Natural killer cell (primary cell): ENCODE measurements around the gene FIZ1. TPM values are rescaled to one million over a fixed set of nuclear protein-coding genes. Genes with fewer than 3 reads are reported as not detected.

Source experiments
- ATAC-seq, 3 donors: fragments of 150-1000 bp in 2 of 3; fragments of 200-7000 bp in 1 of 3; cut with Tn5 transposase; 1 replicate in 1 of 3; 2 replicates in 2 of 3; pipeline ENCODE4 v1.10.0; 2021; ENCODE audit warnings: mild to moderate bottlenecking in 2 of 3, moderate library complexity in 2 of 3
- DNase-seq, 2 donors: peaks; one replicate each; pipeline versions ENCODE4 v3.0.0 to v3.0.0-alpha.2; 2013 to 2021; ENCODE audit warnings: mixed read lengths in 1 of 2
- H3K27ac ChIP-seq: one replicate; pipeline ENCODE4 v1.5.1; 2013; ENCODE audit warnings: mild to moderate bottlenecking, low read length
- H3K27me3 ChIP-seq: one replicate; pipeline ENCODE4 v1.6.1; 2013; ENCODE audit warnings: low read length; ENCODE audit not compliant: control insufficient read depth, insufficient read depth
- H3K36me3 ChIP-seq: one replicate; pipeline ENCODE4 v1.6.1; 2013; ENCODE audit warnings: low read length; ENCODE audit not compliant: control insufficient read depth, insufficient read depth
- H3K4me1 ChIP-seq: one replicate; pipeline ENCODE4 v1.6.1; 2013; ENCODE audit warnings: low read length; ENCODE audit not compliant: control insufficient read depth, insufficient read depth
- H3K4me3 ChIP-seq: one replicate; pipeline ENCODE4 v1.5.1; 2013; ENCODE audit warnings: low read length
- H3K9me3 ChIP-seq: one replicate; pipeline ENCODE4 v1.6.1; 2013; ENCODE audit warnings: low read length; ENCODE audit not compliant: control insufficient read depth, insufficient read depth
- H3K27ac Mint-ChIP-seq, 2 donors: one replicate each; pipeline ENCODE4 v1.8.0; 2022; ENCODE audit warnings: mild to moderate bottlenecking in 2 of 2, mixed read lengths in 2 of 2, moderate library complexity in 1 of 2
- H3K27me3 Mint-ChIP-seq, 2 donors: one replicate each; pipeline ENCODE4 v1.8.0; 2022; ENCODE audit warnings: low read depth in 2 of 2, mixed read lengths in 2 of 2
- H3K36me3 Mint-ChIP-seq: one replicate; pipeline ENCODE4 v1.8.0; 2022; ENCODE audit warnings: mixed read lengths
- H3K4me1 Mint-ChIP-seq, 2 donors: one replicate each; pipeline ENCODE4 v1.8.0; 2022; ENCODE audit warnings: mixed read lengths in 2 of 2
- H3K4me3 Mint-ChIP-seq: one replicate; pipeline ENCODE4 v1.8.0; 2022; ENCODE audit warnings: mild to moderate bottlenecking, moderate library complexity, mixed read lengths
- H3K9me3 Mint-ChIP-seq, 2 donors: one replicate each; pipeline ENCODE4 v1.8.0; 2022; ENCODE audit warnings: mixed read lengths in 2 of 2
- WGBS: methylation state at CpG from one replicate; pipeline ENCODE4 v1.1.7; 2013; ENCODE audit warnings: missing lambda C conversion rate; ENCODE audit not compliant: insufficient coverage; 5-methylcytosine and 5-hydroxymethylcytosine counted together
- intact Hi-C: fragments of 100-400 bp; cut with micrococcal nuclease; formaldehyde crosslinking; loops from one replicate; pipeline ENCODE4 v1.14.2; 2022
- total RNA-seq, 4 donors: library from RNA; stranded (reverse); fragments of 120-200 nt in 1 of 4; gene quantifications; one replicate each; pipeline versions ENCODE4 v1.2.3 to v1.2.4, GENCODE V29; 2013 to 2022
- TF ChIP-seq, protein P1 (sequence below): fragments of 200-600 bp; IDR thresholded peaks from one replicate; pipeline ENCODE4 v1.8.0; 2022; ENCODE audit warnings: antibody characterized with exemption

Gene FIZ1
- total RNA-seq, 3 donors from 2014 or later (not counting 1 experiment from before 2014, with no cell fraction given): 8.5 to 18.2 (median 10.3) TPM

GRCh38 chr19:55544776-55545439 is 54.4 kb downstream of the FIZ1 start:
- no peaks in the 10 kb centered on the region for H3K9me3 Mint-ChIP-seq
- intact Hi-C loops: no loop called here
- TF ChIP-seq, protein P1, sequence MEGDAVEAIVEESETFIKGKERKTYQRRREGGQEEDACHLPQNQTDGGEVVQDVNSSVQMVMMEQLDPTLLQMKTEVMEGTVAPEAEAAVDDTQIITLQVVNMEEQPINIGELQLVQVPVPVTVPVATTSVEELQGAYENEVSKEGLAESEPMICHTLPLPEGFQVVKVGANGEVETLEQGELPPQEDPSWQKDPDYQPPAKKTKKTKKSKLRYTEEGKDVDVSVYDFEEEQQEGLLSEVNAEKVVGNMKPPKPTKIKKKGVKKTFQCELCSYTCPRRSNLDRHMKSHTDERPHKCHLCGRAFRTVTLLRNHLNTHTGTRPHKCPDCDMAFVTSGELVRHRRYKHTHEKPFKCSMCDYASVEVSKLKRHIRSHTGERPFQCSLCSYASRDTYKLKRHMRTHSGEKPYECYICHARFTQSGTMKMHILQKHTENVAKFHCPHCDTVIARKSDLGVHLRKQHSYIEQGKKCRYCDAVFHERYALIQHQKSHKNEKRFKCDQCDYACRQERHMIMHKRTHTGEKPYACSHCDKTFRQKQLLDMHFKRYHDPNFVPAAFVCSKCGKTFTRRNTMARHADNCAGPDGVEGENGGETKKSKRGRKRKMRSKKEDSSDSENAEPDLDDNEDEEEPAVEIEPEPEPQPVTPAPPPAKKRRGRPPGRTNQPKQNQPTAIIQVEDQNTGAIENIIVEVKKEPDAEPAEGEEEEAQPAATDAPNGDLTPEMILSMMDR: no peak

DNA sequence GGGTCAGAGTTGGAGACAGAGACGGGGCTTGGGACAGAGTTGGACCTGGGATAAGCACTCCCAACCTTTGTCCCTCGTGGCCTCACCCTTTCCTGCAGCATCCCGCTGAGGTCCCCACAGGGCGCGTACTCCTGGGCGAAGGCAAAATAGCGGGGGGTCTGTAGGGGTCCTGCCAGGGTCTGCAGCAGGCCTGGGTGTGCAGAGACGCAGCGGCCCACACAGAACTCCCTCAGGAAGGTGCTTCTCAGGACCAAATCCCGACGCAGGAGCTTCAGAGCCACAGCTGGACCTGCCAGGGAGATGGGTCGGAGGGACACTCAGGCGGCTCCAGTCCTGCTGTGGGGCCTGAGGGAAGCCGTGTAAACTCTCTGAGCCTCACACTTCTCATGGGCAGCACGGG is 55.3 kb downstream of the FIZ1 start:
- DNase-seq (no peak), ATAC-seq (no peak)
- Histone ChIP-seq H3K27me3 (peaks cover 4% of the 10 kb centered on the region), H3K27ac (no peak overlapping the region), H3K4me1 (no peaks in the 10 kb centered on the region), H3K36me3 (no peaks in the 10 kb centered on the region), H3K9me3 (no peaks in the 10 kb centered on the region), H3K4me3 (no peak overlapping the region)
- no peak overlapping the region for H3K27ac Mint-ChIP-seq
- H3K27me3 Mint-ChIP-seq: peaks cover 0 to 25% of the 10 kb centered on the region in 2 donors
- WGBS: 90% methylated on average over 15 of the region's 15 CpGs
- TF ChIP-seq, protein P1: no peak
- H3K9me3 Mint-ChIP-seq: no peaks in the 10 kb centered on the region
- intact Hi-C loops: no loop called here
- H3K36me3 Mint-ChIP-seq: no peaks in the 10 kb centered on the region
- H3K4me1 Mint-ChIP-seq: no peaks in the 10 kb centered on the region
- no peak overlapping the region for H3K4me3 Mint-ChIP-seq

More at GRCh38 chr19:55544776-55545439, 54.4 kb downstream of the FIZ1 start:
- H3K36me3 ChIP-seq: no peaks in the 10 kb centered on the region
- peaks cover 4% of the 10 kb centered on the region for H3K27me3 ChIP-seq
- H3K36me3 Mint-ChIP-seq: no peaks in the 10 kb centered on the region
- no peak overlapping the region for H3K27ac ChIP-seq
- 88% methylated on average over 23 of the region's 23 CpGs for WGBS
- no peaks in the 10 kb centered on the region for H3K4me1 Mint-ChIP-seq
- ATAC-seq: no peak
- no peaks in the 10 kb centered on the region for H3K9me3 ChIP-seq
- H3K4me1 ChIP-seq: no peaks in the 10 kb centered on the region
- H3K4me3 ChIP-seq: no peak overlapping the region
- no peak overlapping the region for H3K4me3 Mint-ChIP-seq
- DNase-seq: no peak
- H3K27me3 Mint-ChIP-seq: peaks cover 0 to 27% of the 10 kb centered on the region in 2 donors
- no peak overlapping the region for H3K27ac Mint-ChIP-seq

DNA sequence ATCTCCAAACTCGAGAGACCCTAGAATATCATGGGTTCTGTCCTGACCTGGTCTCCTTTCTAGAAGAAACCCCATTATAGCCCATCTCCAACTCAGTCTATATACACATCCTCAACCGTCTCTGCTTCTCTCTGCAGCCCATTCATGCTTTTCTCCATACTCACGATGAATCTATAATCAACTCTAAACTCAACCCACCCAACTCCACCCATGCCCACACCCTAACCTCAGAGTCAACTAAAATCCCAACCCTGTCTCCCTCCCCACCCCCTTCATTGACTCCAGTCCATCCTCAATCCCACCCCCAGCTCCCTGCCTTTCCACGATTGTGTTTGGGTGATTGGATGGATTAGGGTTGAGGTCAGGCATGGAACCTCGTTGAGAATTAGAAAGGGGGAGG is 55.8 kb downstream of the FIZ1 start:
- Histone ChIP-seq H3K27me3 (peaks cover 4% of the 10 kb centered on the region), H3K36me3 (no peaks in the 10 kb centered on the region), H3K4me1 (no peaks in the 10 kb centered on the region), H3K4me3 (no peak overlapping the region), H3K9me3 (no peaks in the 10 kb centered on the region), H3K27ac (no peak overlapping the region)
- Mint-ChIP-seq H3K27me3 (peaks cover 0 to 25% of the 10 kb centered on the region in 2 donors), H3K4me1 (no peaks in the 10 kb centered on the region), H3K36me3 (no peaks in the 10 kb centered on the region), H3K4me3 (no peak overlapping the region), H3K9me3 (no peaks in the 10 kb centered on the region), H3K27ac (no peak overlapping the region)
- TF ChIP-seq, protein P1: no peak
- WGBS: 72% methylated on average over 5 of the region's 5 CpGs
- DNase-seq: no peak
- ATAC-seq: no peak
- intact Hi-C loops: no loop called here
